Measurements from ENCODE around the gene CNST.

DNA sequence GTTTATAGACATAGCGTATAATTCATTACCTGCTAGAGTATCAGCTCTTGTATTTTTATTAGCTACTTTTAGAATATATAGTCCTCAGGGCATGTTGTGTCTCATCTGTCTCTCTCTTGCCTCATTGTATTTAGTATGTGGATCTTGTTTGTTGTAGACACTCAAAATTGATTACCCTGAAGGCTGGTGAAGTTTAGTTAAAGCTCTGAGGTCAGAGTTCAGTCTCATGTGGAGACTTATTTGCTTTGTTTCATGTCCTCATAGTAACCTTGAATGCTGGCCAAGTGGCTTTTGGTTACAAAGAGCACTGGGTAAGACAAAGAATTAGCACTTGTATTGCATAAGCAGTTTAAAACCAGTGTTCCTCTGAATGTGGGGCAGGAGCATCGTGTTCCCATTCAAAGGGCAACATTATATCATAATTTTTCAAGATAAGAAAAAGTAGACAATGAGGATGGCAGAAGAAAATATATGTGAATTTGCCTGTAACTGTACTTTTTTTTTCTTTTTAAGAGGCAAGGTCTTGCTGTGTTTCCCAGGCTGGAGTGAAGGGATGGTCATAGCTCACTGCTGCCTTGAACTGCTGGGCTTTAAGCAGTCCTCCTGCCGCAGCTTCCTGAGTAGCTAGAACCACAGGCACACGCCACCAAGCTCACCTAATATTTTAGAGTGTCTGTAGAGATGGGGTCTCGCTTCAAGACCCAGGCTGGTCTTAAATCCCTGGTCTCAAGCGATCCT, 17.4 kb downstream of the CNST start:
- TF ChIP-seq, protein P1, sequence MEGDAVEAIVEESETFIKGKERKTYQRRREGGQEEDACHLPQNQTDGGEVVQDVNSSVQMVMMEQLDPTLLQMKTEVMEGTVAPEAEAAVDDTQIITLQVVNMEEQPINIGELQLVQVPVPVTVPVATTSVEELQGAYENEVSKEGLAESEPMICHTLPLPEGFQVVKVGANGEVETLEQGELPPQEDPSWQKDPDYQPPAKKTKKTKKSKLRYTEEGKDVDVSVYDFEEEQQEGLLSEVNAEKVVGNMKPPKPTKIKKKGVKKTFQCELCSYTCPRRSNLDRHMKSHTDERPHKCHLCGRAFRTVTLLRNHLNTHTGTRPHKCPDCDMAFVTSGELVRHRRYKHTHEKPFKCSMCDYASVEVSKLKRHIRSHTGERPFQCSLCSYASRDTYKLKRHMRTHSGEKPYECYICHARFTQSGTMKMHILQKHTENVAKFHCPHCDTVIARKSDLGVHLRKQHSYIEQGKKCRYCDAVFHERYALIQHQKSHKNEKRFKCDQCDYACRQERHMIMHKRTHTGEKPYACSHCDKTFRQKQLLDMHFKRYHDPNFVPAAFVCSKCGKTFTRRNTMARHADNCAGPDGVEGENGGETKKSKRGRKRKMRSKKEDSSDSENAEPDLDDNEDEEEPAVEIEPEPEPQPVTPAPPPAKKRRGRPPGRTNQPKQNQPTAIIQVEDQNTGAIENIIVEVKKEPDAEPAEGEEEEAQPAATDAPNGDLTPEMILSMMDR (IDR thresholded peaks at IDR 0.05): no peak
- TF ChIP-seq POLR2A (IDR thresholded peaks at IDR 0.05) (no peak), EP300 (IDR thresholded peaks at IDR 0.05) (no peak)
